Anterior cingulate cortex (tissue), 58 donors: ENCODE data around the gene PTGDR2.

Source experiments
- DNase-seq, 58 donors: peaks; one replicate each; lab custom pipeline; 2025; lab: John Stamatoyannopoulos, UW

PTGDR2 gene

DNA sequence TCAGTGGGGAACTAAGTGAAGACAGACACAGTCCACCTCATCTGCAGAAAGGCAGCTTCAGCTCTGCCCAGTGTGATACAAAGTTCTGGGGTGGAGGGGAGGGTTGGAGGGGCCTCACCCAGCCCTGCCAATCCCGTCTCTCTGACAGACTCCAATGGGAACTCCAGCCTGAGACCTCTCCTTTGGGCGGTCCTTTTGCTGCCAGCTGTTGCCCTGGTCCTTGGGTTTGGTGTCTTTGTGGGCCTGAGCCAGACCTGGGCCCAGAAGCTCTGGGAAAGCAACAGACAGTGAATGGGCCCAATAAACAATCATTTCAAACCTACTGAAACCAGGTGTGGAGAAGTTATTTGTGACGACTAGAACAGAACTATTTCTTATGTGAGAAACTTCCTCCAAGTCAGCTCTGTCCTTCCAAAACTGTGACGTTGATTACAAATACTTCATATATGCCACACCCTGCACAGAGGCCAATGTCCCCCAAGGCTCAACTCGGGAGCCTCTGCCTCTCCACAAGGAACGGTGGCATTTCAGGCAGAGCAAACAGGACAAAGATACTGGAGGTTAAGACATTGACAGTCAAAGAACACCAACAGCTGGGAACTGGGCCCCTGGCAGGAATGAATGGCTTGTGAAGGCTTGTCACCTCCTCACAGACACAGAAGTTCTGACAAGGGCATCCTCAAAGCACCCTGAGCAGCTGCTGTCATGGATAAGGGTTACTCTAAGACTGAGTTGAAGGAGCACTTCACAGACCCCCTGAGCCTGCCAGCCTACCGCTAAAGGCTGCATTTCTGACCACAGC is 19.8 kb upstream of the PTGDR2 start:
- no peak for DNase-seq

DNA sequence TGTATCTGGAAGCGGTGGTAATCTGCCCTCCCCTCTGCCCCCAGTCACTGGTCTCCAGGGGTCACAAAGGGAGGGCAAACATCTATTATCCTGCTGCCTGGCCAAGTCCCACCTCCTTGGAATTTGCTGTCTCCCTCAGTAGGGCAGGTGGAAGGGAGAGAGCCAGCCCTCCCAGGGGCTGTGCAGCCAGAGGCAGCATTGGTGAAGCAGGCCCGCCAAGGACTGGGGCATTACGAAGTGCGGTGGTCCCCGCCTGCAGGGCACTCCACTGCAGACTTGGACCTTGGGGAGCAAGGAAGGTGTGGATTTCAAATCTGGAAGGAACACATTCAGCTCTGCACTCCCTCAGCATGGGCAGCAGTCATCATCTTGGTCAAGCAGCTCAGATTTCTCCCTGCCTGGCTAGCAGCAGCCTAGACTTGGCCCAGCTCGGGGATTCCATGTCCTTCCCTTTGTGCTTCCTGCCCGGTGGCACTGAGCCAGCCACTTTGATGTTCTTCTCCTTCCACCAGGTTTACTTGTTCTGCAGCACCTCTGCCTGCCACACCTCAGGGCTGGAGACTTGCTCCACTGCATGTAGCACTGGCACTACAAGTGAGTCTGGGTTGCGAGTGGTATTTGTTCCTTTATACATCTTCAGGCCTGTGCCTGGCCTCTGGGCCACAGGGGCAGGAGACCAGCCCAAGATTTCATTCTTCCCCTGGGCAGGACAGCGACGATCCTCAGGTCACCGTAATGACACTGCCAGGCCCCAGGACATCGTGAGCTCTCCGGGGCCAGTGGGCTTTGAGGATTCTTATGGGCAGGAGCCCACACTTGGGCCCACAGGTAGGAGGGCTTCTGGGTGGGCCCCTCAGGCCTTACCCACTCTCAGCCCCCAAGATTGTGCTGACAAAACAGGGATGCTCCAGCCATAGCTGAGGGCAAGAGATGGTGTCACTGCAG is 18.9 kb upstream of the PTGDR2 start:
- DNase-seq, result no peak

DNA sequence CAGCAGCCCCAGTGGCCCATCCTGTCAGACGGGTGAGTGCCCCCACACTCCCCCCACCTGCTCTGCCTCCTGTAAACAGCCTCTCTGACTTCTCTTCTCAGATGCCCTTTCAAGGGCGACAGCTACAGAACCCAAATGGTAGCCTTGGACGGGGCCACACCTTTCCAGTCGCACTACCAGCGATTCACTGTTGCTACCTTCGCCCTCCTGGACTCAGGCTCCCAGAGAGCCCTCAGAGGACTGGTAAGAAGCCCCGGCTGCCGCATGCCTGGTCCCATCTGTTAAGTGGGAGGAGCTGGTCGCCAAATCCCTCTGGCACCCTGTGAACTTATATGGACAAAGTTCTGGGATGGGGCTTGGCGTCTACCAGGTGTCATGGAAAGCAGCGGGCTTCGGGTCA is 17.8 kb upstream of the PTGDR2 start:
- no peak for DNase-seq

DNA sequence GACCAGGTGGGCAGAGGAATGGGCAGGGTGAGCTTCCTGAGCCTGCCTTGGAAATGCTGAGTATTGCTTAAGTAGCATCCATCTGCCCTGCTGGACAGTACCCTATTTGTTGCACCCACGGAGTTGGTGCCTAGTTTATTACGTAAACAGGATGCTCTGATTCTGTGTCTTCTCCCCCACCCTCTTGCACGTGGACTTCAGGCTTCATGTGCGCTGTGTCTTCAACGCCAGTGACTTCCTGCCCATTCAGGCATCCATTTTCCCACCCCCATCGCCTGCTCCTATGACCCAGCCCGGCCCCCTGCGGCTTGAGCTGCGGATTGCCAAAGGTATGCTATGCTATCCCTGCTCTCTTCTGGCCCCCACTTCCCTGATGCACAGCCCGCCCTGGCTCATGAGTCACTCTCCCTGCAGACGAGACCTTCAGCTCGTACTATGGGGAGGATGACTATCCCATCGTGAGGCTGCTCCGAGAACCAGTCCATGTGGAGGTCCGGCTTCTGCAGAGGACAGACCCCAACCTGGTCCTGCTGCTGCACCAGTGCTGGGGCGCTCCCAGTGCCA is 17.3 kb upstream of the PTGDR2 start:
- DNase-seq, result no peak

DNA sequence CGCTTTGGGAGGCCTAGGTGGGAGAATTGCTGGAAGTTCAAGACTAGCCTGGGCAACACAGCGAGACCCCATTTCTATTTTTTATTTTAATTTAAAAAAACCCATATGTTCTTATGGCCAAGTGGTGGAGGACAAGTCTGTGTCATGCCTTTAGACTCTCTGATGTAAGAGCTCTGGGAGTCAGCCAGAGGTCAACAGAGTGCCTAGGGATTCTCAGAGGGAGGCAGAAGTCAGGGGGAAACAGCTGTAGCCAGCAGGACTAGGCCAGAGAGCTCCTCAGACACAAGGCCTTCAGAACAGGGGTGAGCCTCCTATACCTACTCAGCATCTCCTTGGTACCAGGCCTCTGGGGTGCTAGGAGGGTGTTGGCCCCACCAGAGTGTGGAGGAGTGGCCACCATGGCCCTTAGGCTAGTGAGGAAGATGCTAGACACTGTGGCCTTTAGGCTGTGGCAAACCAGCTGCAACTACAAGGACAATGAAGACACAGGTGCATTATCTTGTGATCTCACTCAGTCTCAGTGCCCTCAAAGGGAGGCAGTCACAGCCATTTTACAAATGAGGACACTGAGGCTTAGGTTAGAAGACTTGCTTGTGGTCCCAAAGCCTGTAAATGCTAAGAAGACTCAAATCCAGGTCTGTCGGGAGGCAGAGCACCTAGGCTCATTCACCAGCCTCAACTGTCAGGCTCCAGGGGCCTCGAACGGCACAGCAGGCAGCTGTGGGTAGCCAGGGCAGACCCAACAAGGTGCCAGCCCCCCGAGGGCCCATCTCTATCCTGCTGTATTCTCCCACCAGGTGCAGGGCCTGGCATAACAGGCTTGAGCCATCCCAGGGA is 16.6 kb upstream of the PTGDR2 start:
- DNase-seq, result no peak

DNA sequence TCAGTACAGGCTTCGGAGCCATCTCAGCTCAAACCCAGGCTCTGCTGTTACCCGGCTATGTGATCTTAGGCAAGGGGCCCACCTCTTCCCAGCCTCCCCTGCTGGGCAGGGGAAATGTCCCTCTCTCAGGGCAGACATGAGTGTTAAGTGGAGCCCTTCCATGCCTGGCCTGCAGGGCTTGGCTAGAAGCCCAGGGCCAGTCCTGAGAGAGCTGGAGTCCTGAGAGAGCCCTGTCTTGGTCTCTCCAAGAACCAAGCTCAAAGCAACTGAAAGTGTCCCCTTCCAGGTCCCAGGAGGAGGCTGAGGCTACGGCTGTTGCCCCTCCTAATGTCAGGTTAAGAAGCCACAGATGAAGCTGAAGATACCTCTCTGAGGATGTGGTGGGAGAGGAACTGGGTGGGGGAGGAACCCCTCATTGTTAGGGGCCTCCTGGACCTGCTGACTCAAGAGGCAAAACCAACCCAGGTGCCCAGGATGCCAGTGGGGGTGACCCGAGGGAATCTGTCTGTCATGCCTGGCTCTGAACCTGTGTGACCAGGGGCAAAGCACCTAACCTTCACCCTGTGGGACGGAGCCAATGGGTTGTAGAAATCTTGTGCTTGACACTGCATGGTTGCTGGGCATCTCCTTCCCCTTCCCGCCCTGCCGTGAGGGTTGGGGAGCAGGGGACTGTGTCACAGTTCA is 15.8 kb upstream of the PTGDR2 start:
- no peak for DNase-seq

DNA sequence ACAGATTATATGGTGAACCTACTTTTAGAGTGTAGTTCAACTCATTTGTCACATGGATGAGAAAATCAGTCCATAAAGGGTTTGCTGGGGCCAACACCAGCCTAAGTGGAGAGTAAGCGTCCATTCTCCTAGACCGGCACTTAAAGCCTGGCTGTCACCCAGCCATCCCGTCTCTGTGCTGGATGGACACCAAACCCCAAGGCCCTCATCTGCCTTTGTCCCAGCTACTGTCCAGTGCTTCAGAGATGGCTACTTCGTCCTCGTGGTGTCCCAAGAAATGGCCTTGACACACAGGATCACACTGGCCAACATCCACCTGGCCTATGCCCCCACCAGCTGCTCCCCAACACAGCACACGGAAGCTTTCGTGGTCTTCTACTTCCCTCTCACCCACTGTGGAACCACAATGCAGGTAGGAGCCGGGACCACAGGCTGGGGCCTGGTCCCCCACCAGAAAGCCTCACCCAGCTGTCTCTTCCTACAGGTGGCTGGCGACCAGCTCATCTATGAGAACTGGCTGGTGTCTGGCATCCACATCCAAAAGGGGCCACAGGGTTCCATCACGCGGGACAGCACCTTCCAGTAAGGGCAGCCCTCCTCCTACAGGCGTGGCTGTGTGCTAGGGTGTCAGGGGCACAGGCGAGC is 15.1 kb upstream of the PTGDR2 start:
- DNase-seq, result no peak

DNA sequence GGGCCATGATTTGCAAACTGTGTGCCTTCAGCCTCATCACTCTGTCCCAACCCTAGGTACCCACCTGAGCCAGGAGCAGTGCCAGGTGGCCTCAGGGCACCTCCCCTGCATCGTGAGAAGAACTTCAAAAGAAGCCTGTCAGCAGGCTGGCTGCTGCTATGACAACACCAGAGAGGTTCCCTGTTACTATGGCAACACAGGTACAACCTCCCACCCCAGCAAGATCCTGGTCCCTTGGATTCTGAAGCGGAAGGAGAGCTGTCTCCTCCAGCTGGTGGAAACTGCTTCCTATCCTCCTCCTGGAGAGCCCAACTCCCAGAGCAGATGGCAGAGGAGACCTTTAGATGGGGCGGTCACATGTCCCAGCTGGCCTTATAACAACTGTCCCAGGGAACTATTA is 14.5 kb upstream of the PTGDR2 start:
- DNase-seq, result peak in 1 of 58 donors; percentile 45

DNA sequence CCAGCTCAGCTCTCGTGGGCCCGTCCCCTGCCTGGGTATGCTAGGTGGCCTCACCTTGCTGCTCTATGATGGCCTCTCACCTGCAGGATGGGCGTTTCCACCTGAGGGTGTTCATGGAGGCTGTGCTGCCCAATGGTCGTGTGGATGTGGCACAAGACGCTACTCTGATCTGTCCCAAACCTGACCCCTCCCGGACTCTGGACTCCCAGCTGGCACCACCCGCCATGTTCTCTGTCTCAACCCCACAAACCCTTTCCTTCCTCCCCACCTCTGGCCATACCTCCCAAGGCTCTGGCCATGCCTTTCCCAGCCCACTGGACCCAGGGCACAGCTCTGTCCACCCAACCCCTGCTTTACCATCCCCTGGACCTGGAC is 13.7 kb upstream of the PTGDR2 start:
- no peak for DNase-seq

DNA sequence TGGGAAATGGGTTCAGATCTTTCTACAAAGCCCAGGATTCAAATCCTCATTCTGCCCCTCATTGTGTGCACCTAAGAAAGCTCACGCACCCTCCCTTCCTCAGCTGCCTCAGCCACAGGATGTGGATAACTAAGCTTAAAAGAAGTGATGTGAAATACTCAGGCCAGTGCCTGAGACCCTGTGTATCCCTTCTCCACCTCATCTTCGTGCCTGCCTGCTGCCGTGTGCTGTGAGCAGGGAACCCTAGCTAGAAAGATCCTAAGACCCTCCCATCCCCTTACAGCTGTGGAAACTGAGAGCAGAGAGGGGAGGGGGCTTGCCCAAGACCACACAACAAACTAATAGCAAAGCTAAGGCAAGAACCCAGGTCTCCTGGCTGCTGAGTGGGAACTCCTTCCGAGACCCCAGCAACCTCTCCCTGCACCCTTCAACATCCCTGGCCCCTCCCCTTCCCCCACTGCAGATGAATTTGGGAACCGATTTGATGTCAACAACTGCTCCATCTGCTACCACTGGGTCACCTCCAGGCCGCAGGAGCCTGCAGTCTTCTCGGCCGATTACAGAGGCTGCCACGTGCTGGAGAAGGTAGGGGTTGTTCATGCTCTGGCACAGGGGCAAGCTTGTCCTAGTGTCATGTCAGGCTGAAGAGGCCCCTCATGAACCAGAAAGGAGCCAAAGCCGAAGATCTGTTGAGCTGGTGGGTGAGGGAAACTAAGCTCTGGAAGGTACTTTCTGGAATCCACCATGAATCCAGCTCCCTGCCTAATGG is 13.1 kb upstream of the PTGDR2 start:
- DNase-seq, result no peak

DNA sequence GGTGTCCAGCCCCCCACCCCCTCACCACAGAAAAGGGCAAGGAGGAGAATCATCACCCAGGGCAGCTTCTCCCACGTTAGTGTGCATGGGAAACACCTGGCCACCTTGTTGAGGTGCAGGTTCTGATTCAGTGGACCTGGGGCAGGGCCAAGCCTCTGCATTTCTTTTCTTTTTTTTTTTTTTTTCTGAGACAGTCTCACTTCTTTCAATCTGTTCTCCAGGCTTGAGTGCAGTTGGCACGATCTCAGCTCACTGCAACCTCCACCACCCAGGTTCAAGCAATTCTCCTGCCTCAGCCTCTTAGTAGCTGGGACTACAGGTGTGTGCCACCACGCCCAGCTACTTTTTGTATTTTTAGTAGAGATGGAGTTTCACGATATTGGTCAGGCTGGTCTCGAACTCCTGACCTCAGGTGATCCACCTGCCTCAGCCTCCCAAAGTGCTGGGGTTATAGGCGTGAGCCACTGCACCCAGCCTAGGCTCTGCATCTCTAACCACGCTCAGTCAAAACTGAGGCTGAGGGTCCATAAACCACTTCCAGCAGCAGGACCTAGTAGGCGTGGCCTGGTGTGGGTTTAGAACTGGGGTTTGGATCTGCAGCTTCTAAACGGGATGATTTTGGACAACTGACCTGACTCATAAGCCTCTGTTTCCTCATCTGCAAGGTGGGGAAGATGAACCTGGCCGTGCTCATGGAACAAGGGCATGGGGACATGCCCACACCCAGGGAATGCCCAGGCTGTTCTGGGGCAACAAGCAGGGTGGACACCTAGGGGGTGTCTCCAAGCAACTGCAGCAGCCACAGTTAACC is 12.3 kb upstream of the PTGDR2 start:
- no peak for DNase-seq

DNA sequence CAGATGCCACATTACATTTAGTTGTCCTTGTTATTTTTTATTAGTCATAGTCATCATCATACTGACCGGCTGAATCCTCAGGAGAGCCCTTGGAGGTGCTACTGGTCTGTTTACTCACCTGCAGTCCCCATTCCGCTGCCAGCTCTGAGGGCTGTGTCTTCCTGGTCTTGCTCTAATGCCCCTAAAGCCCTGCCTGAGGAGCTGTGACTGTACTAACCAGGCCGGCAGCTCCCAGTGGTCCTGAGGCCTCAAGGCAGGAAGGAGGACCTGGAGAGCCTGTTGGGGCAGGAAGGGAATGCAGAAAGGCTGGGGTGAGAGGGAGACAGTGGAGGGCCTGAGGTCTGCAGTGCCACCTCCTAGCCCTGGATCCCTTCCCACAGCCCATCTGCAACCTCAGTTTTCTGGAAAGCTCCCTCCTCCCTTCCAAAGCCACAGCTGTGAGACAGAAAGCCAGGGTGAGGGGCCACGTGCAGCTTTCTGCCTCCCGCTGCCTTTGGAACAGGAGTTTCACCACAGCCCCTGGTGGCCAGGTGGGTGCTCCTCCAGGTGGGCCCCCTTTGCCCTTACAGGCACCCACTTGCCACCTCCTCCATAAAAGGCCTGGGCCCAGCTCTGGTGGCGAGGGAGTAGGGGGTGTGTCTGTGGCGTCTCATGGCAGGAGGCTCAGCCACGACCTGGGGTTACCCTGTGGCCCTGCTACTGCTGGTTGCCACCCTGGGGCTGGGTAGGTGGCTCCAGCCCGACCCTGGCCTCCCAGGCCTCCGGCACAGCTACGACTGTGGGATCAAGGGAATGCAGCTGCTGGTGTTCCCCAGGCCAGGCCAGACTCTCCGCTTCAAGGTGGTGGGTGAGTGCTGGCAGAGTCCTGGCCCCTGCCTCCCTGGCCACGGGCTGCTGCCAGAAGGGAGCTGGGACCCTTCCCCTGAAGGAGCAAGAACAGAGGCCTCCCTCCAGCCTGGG is 11.4 kb upstream of the PTGDR2 start, which contains the start of gene ZP1:
Gene ZP1 (plus strand): TSS at position 632 of the 960 bp plus-strand sequence. CDS start 20 bp downstream, at position 652.
- no peak for DNase-seq

DNA sequence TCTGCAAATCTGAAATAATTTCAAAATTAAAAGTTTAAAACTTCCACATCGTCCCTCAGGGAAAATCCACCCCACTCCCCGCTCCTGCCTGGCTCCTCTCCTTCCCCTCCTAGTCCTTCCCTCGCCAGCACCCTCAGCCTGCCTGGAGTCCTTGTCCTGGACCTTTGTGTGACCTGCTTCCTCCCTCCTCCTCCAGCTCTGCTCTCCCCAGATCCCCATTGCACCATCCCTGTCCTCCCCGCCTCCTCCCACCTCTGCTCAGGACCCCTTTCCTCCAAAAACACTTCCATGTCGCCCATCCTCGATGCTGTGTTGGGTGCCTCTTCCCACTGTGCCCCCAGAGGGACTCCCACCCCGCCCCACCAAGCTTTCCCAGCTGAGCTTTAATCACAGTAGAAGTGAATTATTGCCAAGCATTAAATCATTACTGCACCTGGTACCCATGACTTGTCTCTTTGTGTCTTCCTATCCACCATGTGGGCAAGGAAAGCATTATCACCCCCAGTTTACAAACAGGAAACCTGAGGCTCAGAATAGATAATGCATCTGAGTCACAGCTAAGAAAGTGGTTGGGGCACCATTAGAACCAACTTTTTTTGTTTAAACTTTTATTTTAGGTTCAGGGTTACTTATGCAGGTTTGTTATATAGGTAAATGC is 9.2 kb upstream of the PTGDR2 start:
- DNase-seq, result no peak

DNA sequence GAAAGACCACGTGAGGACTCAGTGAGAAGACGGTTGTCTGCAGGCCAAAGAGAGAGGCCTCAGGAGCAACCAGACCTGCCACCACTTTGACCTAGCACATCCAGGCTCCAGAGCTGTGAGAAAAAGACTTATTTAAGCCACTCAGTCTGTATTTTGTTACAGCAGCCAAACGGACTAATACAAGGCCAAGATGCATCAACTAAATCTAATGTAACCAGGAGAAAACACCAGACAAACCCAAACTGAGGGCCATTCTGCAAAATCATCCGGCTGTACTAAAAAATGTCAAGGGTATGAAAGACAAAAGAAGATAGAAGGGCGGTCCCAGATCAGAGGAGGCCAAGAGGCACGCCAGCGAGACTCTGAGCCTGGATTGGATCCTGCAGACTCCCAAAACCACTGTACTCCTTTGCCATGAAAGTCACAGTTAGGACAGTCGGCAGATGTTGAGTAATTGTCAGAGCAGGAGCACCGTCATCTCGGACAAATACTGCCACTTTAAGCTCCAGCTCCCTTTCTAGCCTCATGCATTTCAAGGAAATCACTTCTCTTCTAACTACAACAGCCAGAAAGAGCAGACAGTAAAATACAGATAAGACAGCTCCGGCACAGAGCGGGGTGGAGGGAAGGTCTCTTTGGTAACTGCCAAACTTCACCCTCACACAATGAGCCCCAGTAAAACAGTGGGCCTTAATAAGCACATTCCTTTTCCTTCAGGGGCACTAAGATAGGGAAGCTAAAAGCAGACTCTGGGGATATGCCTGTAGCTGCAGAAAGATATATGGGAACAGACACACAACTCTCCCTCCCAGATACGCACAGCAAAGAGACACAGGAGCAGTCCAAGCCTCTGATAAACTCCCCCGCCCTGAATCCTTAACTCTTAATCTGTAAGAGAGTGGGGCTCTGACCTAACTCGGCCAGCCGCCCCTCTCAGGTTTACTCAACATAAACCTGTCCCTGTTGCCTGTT is 8.1 kb upstream of the PTGDR2 start:
- DNase-seq, result no peak

DNA sequence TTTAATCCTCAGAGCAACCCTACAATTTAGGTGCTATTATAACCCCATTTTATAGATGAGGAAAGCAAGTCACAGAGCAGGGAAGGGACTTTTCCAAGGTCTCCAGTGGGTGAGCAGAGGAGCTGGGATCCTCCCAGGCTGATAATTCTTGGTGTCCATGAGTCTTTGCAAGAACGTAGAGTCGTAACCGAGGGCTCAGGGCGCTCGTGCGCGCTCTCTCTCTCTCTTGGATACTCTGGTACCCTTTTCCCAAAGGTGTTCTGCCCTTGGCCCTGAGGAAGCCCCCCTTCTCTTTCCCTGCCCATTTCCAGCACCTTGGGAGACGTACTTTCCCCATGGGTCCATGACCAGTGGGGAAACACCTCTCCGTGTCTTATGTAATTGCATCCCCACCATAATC is 6.4 kb upstream of the PTGDR2 start:
- DNase-seq, result no peak
